Hindlimb muscle (tissue), 1 donor: Measurements from ENCODE around the gene ITGAL. TPM values are rescaled to one million over a fixed set of nuclear protein-coding genes. Genes with fewer than 3 reads are reported as not detected.

Experiments used
- DNase-seq: peaks from one replicate; pipeline ENCODE4 v3.0.0-alpha.2; 2013
- polyA plus RNA-seq: library from polyadenylated mRNA; unstranded; fragments of 120-200 nt; gene quantifications from one replicate; pipeline ENCODE4 v1.2.1, GENCODE V29; 2013; ENCODE audit not compliant: insufficient read length

ITGAL gene
- polyA plus RNA-seq, 1 donor: 4.1 TPM

GRCh38 chr16:30569746-30570635, 97.4 kb downstream of the ITGAL start:
- DNase-seq: no peak

- DNase-seq: peak; percentile 62
Measured at GRCh38 chr16:30570636-30571444, 98.3 kb downstream of the ITGAL start.

GRCh38 chr16:30571445-30572322, 99.1 kb downstream of the ITGAL start, which contains the start of gene ZNF688:
Gene ZNF688, minus strand, starts transcription at chr16:30571714. Its CDS starts 85 bp downstream, at chr16:30571629.
- DNase-seq: peak; percentile 96

Other genes with a start within 250 kb of the ITGAL start
- gene NPIPB13, start 224.3 kb upstream of the ITGAL start, polyA plus RNA-seq: 15.5 TPM
- 34.3 TPM for gene CD2BP2, start 117.4 kb upstream of the ITGAL start, polyA plus RNA-seq
- 40.8 TPM for gene TBC1D10B, start 102.2 kb upstream of the ITGAL start, polyA plus RNA-seq
- gene MYL11, start 97.9 kb upstream of the ITGAL start, polyA plus RNA-seq: 9,565 TPM
- 3.2 TPM for gene SEPTIN1, start 90.2 kb upstream of the ITGAL start, polyA plus RNA-seq
- 7.0 TPM for gene ZNF48, start 77.3 kb upstream of the ITGAL start, polyA plus RNA-seq
- 6.0 TPM for gene ZNF771, start 65.1 kb upstream of the ITGAL start, polyA plus RNA-seq
- gene DCTPP1, start 42.7 kb upstream of the ITGAL start, polyA plus RNA-seq: 28.4 TPM
- 13.0 TPM for gene SEPHS2, start 26.9 kb upstream of the ITGAL start, polyA plus RNA-seq
- gene ZNF768, start 53.8 kb downstream of the ITGAL start, polyA plus RNA-seq: 31.0 TPM
- 7.0 TPM for gene ZNF747, start 62.1 kb downstream of the ITGAL start, polyA plus RNA-seq
- gene ZNF764, start 85.6 kb downstream of the ITGAL start, polyA plus RNA-seq: 9.6 TPM
- 9.7 TPM for gene ZNF688, start 99.0 kb downstream of the ITGAL start, polyA plus RNA-seq
- gene ZNF785, start 113.0 kb downstream of the ITGAL start, polyA plus RNA-seq: 12.9 TPM
- gene ZNF689, start 137.6 kb downstream of the ITGAL start, polyA plus RNA-seq: 7.2 TPM
- 19.8 TPM for gene PRR14, start 178.2 kb downstream of the ITGAL start, polyA plus RNA-seq
- gene FBRS, start 185.7 kb downstream of the ITGAL start, polyA plus RNA-seq: 40.6 TPM
- gene SRCAP, start 226.4 kb downstream of the ITGAL start, polyA plus RNA-seq: 36.1 TPM